ENCODE measurements around the gene CCDC7.

DNA sequence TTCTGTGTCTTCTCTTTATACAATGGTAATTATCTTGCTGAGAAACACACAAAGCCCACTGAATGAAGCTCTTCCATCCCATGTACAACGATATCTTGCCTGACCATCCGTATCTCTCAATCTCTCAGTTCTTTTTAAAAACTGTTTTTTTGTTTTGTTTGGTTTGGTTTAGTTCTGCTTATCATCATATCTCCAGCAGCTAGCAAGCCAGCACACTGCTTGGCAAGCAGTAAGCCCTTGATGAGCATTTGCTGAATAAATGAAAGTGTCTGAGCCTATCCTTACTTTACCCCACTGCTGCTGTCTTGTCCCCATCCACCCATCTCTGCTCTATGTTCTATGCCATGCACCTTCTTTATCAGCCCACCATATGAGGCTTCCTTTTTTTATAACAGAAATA lies 477.9 kb downstream of the CCDC7 start:
- TF ChIP-seq CTCF (IDR thresholded peaks at IDR 0.05; ENCODE audit: insufficient read depth, low read depth, low read length): no peak
- TF ChIP-seq EZH2 (IDR thresholded peaks at IDR 0.05; ENCODE audit: insufficient read depth, low read length): no peak
